Stromal cell of bone marrow (primary cell): ENCODE measurements around the gene SPRING1.

Experiments
- DNase-seq: peaks from one replicate; pipeline ENCODE4 v3.0.0-alpha.2; 2012; ENCODE audit warnings: low read depth

Gene SPRING1

DNA sequence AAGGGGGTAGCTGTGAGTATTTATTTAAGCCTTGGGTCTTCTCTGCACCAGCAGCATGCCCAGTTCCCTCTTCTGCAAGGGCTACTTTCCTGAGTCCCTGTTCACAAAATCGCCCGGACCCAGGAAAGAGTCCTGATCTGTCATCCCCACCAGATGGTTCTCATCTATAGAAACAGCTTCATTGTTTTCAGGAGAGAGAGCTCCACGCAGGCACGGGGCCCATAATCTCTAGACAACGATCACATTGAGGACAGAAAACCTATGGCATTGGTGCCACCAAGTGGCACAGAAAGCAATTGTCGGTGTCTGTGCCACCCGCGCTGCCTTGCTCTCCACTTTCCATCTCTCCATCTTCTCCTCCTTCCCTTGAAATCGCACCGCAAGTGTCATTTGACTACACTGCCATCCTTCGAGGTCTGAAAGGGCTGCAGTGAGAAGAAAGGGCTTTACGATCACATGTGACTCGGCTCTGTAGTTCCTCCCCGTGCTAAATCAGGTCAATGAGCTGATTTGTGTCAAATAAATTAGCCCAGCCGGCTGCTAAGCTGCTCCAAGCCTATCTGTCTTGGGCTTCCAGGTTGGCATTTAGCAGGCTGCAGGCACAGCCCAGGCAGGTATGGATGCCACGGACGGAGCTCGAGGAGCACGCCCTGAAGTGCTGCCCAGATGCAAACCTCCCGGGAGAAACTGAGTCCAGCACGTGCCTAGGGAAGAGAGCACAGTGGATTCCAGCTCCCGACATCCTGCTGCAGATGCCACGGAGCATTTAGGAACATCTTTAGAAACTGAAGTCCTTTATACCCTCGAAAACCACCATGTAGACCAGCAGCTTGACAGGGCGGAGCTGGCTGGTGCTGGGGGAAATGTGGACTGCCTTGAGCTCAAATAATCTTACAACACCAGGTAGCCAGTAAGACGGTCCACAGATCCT is 28.8 kb downstream of the SPRING1 start:
- DNase-seq, result peak; percentile 51

DNA sequence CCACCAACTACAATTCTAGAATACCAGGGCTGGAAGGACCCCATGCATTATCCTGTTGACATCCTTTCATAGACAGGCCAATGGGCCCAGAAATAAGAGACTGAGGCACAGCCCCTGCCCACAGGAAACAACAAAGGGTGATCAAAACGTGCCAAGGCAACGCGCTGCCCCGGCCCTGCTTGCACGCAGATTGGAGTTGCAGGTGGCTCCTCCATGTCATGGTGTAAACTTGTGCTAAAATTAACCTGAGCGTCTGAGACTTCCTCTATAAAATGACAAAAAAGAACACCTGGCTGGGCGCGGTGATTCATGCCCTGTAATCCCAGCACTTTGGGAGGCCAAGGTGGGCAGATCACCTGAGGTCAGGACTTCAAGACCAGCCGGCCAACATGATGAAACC is 30.1 kb downstream of the SPRING1 start:
- DNase-seq, result no peak

DNA sequence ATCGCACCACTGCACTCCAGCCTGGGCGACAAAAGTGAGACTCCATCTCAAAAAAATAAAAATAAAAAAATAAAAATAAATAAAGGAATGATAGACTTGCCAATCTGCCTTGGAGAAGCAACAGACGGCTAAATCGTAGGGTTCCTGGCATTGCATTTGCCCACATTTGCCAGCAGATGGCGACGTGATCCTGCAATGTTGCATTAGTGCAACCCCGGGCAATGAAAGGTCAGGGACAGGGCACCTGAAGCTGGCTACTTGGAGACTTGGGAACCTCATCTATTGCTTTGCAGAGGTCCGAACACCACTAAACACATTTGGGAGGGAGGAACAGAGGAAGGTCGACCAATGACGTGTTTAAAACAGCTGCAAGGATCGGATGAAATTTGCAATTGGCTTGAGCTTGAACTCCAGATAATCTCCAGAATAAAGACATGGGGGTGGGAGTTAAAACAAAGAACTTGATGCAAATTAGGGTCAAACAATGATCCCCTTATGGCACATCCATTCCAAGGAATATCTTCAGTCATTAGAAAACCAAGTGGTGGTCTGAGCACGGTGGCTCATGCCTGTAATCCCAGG is 34.6 kb downstream of the SPRING1 start:
- DNase-seq, result peak; percentile 39

DNA sequence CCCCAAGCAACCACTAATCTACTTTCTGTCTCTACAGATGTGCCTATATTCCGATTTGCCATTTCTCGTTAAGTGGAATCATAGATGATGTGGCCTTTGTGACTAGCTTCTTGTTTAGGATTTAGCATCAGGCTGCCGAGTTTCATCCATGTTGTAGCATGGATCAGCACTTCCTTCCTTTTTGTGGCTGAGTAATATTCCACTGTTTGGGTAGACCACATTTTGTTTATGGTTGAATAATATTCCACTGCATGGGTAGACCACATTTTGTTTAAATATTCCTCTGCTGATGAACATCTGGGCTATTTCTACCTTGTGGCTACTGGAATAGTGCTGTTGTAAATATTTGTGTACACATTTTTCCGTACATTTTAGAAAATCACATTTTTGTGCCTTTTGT is 36.4 kb downstream of the SPRING1 start:
- no peak for DNase-seq

DNA sequence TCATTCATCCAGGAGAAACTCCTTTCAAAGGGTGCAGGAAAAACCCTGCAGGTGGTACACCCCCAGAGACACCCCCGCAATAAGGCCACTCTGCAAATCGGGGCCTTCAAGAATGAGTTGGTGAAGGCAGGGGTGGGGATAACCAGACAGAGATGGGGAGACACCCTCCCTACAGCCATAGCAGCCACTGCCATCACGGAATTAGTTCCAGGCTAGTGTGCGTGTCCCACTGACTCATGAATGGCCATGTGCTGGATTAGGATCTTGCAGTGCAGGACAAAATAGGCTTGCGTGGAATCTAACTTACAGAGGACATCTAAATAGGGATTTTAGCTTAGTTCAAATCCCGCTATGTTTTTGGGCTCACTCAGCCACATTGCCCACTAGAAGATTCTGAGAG is 37.8 kb downstream of the SPRING1 start:
- DNase-seq, result no peak

DNA sequence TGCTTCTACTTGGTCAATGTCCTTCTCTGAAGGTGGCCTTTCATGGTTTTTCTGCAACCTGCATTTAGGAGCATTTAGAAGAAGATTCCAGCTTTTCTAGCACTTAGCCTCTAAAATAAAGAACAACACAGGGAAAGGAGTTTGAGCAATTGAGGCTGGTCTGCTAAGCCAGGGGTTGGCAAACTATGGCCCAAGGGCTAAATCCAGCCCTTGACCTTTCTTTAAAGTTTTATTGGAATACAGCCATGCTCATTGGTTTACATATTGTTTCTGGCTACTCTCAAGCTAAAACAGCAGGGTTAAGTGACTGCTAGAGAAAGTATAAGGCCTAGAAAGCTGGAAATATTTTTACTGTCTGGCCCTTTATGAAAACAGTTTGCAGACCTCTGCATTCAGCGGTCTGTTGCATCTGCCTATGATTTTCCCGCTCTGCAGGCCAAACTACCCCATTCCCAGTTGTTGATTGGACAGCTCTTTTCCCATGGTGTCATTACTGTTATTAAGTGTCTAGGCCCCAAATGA is 39.3 kb downstream of the SPRING1 start:
- no peak for DNase-seq

DNA sequence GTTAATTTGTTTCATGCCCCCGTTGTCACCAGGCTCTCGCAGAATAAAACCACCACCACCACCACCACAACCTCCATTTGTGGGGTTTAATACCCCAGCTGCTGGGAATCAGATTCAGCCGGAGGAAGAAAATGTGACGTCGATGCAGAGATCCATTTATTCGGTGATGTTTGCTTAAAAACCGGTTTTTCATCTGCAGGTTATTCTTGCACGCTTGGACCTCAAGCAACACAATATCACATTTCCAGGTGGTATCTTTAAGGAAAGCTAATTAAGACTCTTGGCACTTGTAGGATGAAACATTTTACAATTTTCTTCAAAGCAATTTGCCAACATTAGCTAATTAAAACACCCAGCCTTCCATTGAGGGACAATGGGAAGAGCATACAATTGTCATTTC is 39.8 kb downstream of the SPRING1 start:
- no peak for DNase-seq

DNA sequence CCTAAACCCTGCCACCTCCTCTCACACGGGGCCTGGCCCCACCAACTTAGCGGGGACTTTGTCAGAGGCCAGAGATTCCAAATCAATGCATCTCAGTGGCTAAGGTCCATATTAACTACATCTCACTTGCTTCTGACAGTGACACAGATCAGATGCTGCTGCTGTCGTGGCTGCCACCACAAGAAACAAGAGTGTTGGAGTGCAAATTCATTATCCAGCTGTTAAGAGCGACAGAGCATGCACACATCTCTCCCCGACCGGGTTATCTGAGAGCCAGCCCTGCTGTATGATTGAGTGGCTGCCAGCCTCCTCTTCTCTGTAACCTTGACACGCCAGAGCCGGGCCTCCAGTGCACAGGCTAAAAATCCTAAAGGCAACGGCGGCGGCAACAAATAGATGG is 40.2 kb downstream of the SPRING1 start:
- DNase-seq, result no peak

DNA sequence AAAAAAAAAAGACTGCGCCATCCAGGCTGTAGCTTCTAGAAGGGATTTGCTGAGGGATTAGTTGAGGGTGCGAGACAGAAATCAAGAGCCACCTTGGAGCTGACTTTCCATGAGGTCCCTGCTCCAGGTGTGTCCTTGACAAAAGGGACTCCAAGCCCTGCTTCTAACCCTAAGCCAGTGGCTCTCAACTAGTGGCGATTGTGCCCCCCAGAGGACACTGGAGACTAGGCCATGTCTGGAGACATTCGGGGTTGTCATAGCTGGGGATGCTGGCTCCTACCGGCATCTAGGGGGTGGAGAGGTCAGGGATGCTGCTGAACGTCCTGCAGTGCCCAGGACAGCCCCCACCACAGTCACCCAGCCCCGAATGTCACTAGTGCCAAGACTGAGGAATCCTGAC is 40.6 kb downstream of the SPRING1 start:
- no peak for DNase-seq

DNA sequence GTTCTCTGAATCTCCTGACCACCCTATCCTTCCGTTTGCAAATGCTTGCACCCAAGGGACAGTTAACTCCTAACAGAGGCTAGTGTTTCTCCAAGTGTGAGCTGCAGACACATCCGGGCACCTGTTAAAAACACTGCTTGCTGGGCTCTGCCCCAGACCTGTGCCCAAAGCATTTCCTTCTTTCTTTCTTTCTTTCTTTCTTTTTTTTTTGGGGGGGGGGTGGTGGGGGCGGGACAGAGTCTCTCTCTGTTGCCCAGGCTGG is 42.5 kb downstream of the SPRING1 start:
- DNase-seq, result no peak

DNA sequence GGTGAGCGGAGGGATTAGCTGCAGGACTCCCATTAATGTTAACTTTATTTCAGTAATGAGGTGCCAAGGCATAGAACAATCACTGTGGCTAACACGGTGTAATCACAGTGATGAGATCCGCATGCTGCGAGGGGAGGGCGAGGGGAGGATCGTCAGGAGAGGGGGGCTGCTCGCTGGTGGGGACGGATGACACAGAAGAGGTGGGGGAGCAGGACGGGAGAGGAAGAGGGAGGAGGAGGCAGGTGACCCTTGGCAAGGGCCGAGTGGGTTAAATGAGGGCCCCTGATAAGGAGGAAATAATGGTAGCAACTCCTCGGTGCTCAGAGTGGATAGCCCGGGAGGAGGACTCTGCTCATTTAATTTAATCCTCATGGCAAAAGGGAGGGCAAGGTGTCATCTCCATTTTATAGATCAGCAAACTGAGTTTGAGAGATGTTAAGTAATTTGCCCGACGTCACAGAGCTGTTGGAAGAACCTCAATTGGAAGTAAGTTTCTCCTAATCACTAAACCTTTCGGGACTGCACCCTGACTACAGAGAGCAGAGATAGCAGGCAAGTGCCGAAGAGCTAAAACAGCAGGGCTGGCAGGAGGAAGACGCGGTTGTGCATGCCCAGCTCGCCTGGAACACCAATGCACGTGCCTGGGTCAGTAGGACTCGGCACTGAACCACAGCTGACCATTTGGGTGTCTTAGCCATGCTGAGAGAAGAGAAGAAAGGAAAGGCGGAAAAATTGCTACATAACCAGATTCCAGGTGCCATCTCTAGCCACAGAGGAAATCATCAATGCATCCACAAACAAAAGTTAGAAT is 43.0 kb downstream of the SPRING1 start:
- DNase-seq, result no peak

DNA sequence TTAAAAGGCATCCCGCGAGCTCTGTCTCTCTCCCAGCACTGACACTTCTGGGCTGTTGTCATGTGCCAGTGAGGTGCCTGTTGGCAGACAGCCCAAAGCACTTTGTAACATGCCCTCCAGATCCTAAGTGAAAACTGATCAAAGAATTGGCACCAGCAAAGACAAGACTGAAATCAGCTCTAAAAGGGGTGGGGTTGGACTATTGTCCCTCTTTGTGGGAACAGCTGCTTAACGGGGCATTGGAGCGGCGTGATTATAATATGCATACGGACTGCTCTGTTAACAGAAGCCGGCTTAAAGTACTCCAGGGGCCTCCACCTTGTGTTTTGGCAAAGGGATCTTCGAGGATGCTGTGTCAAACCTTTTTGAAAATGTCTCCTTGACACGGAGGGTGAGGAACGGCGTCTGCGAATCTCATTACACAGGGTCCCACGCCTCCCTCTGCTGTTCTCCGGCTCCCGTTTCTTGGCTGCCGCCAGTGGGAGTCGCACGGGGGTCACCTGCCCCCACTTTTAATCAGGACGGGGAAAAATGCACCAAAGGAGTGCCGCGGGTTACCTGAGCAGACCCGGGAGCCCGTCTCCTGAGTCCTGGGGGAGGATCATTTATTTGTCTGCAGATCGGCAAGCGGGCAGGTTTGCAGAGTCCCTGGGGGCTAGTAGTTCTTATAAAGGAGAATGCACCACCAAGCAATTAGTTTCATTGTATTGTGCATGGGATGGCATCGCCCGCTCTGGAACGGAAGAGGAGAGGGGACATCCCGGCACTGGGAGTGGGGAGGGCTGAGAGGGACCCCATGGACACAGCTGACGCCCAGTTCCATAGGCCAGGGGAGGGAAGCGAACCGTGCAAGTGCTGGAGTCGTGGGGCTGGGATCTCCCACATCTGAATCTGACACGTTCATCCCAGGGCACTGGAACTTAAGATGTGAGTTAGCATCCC is 44.3 kb downstream of the SPRING1 start:
- DNase-seq, result no peak

DNA sequence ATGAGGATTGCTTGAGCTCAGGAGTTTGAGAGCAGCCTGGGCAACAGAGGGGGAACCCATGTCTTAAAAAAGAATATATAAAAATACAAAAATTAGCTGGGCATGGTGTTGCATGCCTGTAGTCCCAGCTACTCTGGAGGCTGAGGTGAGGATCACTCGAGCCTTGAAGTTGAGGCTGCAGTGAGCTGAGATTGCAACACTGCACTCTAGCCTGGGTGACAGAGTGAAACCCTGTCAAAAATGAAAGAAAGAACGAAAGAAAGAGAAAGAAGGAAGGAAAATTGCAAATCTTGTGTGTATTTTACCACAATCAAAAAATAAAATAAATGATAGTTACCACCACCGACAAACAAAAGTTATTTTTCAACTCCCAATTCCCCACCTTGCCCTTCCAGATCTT is 45.3 kb downstream of the SPRING1 start:
- no peak for DNase-seq

DNA sequence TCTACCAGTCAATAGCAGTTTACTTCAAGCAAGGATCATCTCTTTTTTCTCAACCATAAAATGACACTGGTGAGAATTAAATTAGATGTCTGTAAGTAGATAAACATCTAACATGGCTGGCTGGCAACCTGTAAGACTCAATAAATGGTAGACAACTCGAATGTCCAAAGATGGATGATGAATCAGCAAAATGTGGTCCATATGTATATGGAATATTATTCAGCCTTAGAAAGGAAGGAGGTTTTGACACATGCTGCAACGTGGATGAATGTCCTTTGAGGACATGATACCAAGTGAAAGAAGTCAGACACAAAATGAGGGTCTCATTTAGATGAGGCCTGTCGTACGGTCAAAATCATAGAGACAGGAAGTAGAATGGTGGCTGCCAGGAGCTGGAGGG is 46.2 kb downstream of the SPRING1 start:
- DNase-seq, result no peak

DNA sequence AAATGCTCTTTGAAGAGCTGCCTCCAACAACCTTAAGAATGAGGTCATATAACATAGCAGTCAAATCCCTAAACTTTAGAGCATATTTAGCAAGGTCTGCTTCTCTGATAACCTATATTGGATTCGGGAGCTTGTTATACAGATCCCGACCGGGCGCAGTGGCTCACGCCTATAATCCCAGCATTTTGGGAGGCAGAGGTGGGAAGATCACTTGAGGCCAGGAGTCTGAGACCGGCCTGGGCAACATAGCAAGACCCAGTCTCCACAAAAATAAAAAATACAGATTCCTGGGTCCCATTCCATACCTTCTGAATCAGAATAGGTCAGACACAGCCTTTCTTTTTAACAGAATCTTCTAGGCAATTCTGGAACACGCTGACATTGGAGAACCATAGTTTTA is 46.7 kb downstream of the SPRING1 start:
- DNase-seq, result no peak

DNA sequence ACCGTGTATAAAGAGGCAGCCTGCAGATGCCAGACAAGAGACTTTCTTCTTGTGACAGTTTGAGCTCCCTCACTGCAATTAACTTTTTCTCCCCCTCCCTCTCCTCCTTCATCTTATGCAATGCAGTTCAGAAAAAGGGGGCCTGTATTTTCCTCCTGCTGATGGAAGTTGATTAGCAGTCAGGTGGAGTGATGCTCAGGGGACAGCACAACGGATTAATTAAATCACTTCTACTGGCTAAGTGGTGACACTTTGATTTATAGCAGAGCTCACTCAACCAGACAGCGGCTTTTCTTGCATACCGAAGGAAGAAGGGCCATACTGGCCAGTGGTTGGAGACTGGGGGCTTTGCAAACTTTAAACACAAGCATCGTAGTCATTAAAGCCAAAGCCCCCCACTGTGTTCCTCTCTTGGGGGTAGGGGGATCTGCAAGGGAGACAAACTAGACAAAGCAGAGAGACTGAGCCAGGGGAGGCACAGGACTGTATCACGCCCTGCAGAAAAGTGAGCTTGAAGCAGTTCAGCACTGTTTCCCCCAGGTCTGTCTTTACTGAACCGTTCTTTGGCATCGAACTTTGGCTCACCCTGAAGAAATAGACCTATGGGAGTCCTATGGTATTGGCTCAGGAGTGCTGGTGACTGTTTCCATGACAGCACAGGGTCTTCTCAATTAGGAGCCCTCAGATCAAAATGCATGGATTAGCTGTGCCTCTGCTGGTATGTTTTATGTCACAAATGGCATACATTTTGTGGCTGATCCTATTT is 47.7 kb downstream of the SPRING1 start:
- no peak for DNase-seq

DNA sequence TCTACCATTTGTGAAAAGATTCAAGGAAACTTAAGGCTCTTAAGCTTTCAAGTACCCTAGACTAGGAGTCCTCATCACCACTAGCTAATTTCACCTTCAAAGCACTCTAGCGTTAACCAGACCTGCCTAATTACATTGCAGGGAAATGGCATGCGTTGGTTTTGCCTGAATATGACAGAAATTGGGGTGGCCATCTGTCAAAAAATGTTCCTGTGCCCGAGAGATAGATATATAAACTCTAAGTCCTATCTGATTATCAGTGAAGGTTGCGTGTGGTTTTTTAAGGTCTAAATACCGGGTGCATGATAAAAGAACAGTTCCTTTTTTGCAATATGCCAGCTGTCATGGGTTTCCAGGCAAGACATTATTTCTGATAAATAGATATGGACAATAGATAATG is 48.3 kb downstream of the SPRING1 start:
- no peak for DNase-seq
